Upper lobe of left lung (tissue), 4 donors: Measurements from ENCODE around the gene MAP2K1.
"Not testable (repeated sequence)": the region's sequence is repeated elsewhere in the genome, so short reads cannot be mapped to it uniquely, and the experiment has no call there.

Experiments
- EP300 ChIP-seq, 4 donors: sonication (generic); formaldehyde crosslinking; IDR thresholded peaks; one replicate each; pipeline ENCODE4 v1.5.1; 2017; ENCODE audit warnings: antibody characterized with exemption in 4 of 4, control low read depth in 2 of 4
- POLR2A ChIP-seq, 4 donors: fragments of 450-650 bp; IDR thresholded peaks; one replicate each; pipeline ENCODE4 v1.5.1; 2016 to 2017; ENCODE audit warnings: antibody characterized with exemption in 4 of 4, mild to moderate bottlenecking in 2 of 4
- POLR2AphosphoS5 ChIP-seq, 2 donors: sonication (generic); formaldehyde crosslinking; IDR thresholded peaks; one replicate each; pipeline ENCODE4 v1.5.1; 2017; ENCODE audit warnings: antibody characterized with exemption in 2 of 2
- TF ChIP-seq, protein P1 (sequence below), 6 experiments: fragments of 450-650 bp in 4 of 6; fragments of 200-600 bp in 2 of 6; sonication (generic) in 2 of 6; IDR thresholded peaks; one replicate each; pipeline ENCODE4 v1.5.1; 2016 to 2019; ENCODE audit warnings: antibody characterized with exemption in 6 of 6

DNA sequence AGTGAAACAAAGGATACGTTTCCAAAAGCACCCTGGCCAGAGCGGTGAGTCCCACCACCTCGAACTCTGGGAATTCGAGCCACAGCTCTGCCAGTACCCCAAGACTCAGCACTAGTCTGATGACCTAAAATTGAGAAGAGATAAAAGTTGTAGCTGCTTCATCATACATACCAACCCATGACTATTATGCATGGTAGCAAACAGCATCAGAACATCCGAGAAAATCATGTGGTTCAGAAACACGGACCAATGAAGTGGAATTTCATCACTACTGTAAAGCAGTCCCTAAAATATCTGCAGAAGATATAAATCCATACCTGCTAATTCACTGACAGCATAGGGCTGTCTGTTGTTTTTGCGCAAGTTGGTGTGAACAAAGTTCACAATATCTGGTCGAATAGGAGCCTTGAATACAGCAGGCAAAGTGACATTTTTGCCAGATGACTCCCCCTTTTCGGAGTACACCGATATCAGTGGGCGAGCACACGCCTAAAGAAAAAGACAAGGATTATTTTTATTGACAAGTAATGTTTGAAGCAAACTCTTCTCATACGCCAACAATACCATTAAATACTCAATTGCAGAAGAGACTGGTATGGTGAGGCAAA is 116.4 kb downstream of the MAP2K1 start:
- not testable (repeated sequence) for TF ChIP-seq POLR2AphosphoS5, POLR2A, EP300 (IDR thresholded peaks at IDR 0.05)
- TF ChIP-seq, protein P1, sequence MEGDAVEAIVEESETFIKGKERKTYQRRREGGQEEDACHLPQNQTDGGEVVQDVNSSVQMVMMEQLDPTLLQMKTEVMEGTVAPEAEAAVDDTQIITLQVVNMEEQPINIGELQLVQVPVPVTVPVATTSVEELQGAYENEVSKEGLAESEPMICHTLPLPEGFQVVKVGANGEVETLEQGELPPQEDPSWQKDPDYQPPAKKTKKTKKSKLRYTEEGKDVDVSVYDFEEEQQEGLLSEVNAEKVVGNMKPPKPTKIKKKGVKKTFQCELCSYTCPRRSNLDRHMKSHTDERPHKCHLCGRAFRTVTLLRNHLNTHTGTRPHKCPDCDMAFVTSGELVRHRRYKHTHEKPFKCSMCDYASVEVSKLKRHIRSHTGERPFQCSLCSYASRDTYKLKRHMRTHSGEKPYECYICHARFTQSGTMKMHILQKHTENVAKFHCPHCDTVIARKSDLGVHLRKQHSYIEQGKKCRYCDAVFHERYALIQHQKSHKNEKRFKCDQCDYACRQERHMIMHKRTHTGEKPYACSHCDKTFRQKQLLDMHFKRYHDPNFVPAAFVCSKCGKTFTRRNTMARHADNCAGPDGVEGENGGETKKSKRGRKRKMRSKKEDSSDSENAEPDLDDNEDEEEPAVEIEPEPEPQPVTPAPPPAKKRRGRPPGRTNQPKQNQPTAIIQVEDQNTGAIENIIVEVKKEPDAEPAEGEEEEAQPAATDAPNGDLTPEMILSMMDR (IDR thresholded peaks at IDR 0.05): not testable (repeated sequence)
